K562 (cell line): ENCODE measurements around the gene HLA-DOA. TPM values are rescaled to one million over a fixed set of nuclear protein-coding genes. Genes with fewer than 3 reads are reported as not detected.

Experiments used
- BCOR ChIP-seq: fragments of 450-650 bp; IDR thresholded peaks from 2 replicates; pipeline ENCODE4 v1.6.1; 2016
- BDP1 ChIP-seq: IDR thresholded peaks from 3 replicates; pipeline ENCODE4 v1.6.1; 2011; ENCODE audit not compliant: insufficient read length, insufficient read depth
- CREM ChIP-seq: IDR thresholded peaks from 2 replicates; pipeline ENCODE4 v1.6.1; 2014; ENCODE audit warnings: antibody characterized with exemption, low read depth
- EGR1 ChIP-seq: fragments of 450-650 bp; conservative IDR thresholded peaks from 2 replicates; pipeline ENCODE4 v1.6.1; 2017; ENCODE audit warnings: mild to moderate bottlenecking
- ELF2 ChIP-seq: fragments of 250-450 bp; sonication (Bioruptor Pico); IDR thresholded peaks from 2 replicates; pipeline ENCODE4 v1.5.0; 2021; ENCODE audit warnings: mild to moderate bottlenecking
- HDAC1 ChIP-seq, 2 experiments: fragments of 450-650 bp; IDR thresholded peaks; 2 replicates each; pipeline ENCODE4 v1.6.1; 2016 to 2017; ENCODE audit warnings: inconsistent platforms in 1 of 2, mild to moderate bottlenecking in 1 of 2, moderate library complexity in 1 of 2
- JUN ChIP-seq, 2 experiments: sonication (generic) in 1 of 2; formaldehyde crosslinking in 1 of 2; IDR thresholded peaks; 2 replicates each; pipeline versions ENCODE4 v1.6.1 to v1.8.0; 2012 to 2022; ENCODE audit warnings: borderline replicate concordance in 2 of 2, mild to moderate bottlenecking in 2 of 2, improper control_type of control experiment in 1 of 2, low read depth in 1 of 2, low read length in 1 of 2, missing genetic modification reagents in 1 of 2
- MCM2 ChIP-seq: fragments of 450-650 bp; IDR thresholded peaks from 2 replicates; pipeline ENCODE4 v1.6.1; 2017; ENCODE audit warnings: low read depth, mild to moderate bottlenecking
- MCM5 ChIP-seq: fragments of 450-650 bp; IDR thresholded peaks from 2 replicates; pipeline ENCODE4 v1.6.1; 2016; ENCODE audit warnings: low read depth
- NONO ChIP-seq, 2 experiments: fragments of 200-400 bp in 1 of 2; fragments of 450-650 bp in 1 of 2; formaldehyde crosslinking in 1 of 2; IDR thresholded peaks; 2 replicates each; pipeline ENCODE4 v1.6.1; 2017; ENCODE audit warnings: low read depth in 2 of 2, mild to moderate bottlenecking in 2 of 2, moderate library complexity in 2 of 2, low read length in 1 of 2
- PHF8 ChIP-seq: fragments of 200-600 bp; sonication (generic); IDR thresholded peaks from 2 replicates; pipeline ENCODE4 v1.6.1; 2012; ENCODE audit warnings: mixed run types, mild to moderate bottlenecking, inconsistent platforms, low read length, moderate library complexity, borderline replicate concordance
- ZNF324 ChIP-seq: fragments of 250-450 bp; sonication (Bioruptor Pico); IDR thresholded peaks from 2 replicates; pipeline ENCODE4 v1.4.0; 2020; ENCODE audit warnings: mild to moderate bottlenecking
- ZNF766 ChIP-seq: fragments of 200-800 bp; sonication (Bioruptor generic); conservative IDR thresholded peaks from 2 replicates; pipeline ENCODE4 v1.6.1; 2016; ENCODE audit warnings: missing genetic modification characterization, missing compliant biosample characterization
- polyA plus RNA-seq, 8 experiments: library from polyadenylated mRNA; depleted of rRNA in 4 of 8; stranded (reverse) in 5 of 8; unstranded in 3 of 8; fragments of >200 nt; fragmentation: Nextera tagmentation in 2 of 8; fragmentation: Illumina TruSeq in 1 of 8; extraction: Ambion mirVana in 2 of 8; extraction: Trizol in 1 of 8; gene quantifications; 2 replicates each; pipeline versions ENCODE4 v1.2.1 to v1.2.3, GENCODE V29; 2011 to 2014; ENCODE audit warnings: inconsistent platforms in 1 of 8, missing spikeins in 1 of 8
- total RNA-seq, 7 experiments: library from RNA; depleted of rRNA in 6 of 7; stranded (reverse); fragments of >200 nt in 6 of 7; fragmentation: Illumina TruSeq in 2 of 7; extraction: Trizol in 2 of 7; gene quantifications; 2 replicates each; pipeline versions ENCODE4 v1.2.1 to v1.2.3, GENCODE V29; 2011 to 2021; ENCODE audit warnings: low replicate concordance in 1 of 7
- TF ChIP-seq, protein P1 (sequence below): IDR thresholded peaks from 3 replicates; pipeline ENCODE4 v1.6.1; 2011; ENCODE audit warnings: borderline replicate concordance, mild to moderate bottlenecking; ENCODE audit not compliant: insufficient read length, insufficient read depth
- TF ChIP-seq, protein P2 (sequence below), 3 experiments: IDR thresholded peaks in 2 of 3; conservative IDR thresholded peaks in 1 of 3; 2 replicates each; pipeline ENCODE4 v1.5.1; 2011 to 2012; ENCODE audit warnings: low read length in 3 of 3, mild to moderate bottlenecking in 3 of 3, control low read depth in 2 of 3, improper control_type of control experiment in 1 of 3, inconsistent platforms in 1 of 3, low read depth in 1 of 3, mixed read lengths in 1 of 3, moderate library complexity in 1 of 3; ENCODE audit not compliant: insufficient read depth in 2 of 3
- TF ChIP-seq, protein P3 (sequence below): fragments of 450-650 bp; IDR thresholded peaks from 2 replicates; pipeline ENCODE4 v1.6.1; 2017; ENCODE audit warnings: antibody characterized with exemption
- TF ChIP-seq, protein P4 (sequence below): sonication (generic); formaldehyde crosslinking; IDR thresholded peaks from 2 replicates; pipeline ENCODE4 v1.8.0; 2022; ENCODE audit warnings: mild to moderate bottlenecking, missing genetic modification reagents

HLA-DOA gene
- total and polyA plus RNA-seq, 9 of the 15 experiments (the other 6 are each of a cell fraction or from before 2014, with no cell fraction given), result 0.07 TPM; not detected in 8

DNA sequence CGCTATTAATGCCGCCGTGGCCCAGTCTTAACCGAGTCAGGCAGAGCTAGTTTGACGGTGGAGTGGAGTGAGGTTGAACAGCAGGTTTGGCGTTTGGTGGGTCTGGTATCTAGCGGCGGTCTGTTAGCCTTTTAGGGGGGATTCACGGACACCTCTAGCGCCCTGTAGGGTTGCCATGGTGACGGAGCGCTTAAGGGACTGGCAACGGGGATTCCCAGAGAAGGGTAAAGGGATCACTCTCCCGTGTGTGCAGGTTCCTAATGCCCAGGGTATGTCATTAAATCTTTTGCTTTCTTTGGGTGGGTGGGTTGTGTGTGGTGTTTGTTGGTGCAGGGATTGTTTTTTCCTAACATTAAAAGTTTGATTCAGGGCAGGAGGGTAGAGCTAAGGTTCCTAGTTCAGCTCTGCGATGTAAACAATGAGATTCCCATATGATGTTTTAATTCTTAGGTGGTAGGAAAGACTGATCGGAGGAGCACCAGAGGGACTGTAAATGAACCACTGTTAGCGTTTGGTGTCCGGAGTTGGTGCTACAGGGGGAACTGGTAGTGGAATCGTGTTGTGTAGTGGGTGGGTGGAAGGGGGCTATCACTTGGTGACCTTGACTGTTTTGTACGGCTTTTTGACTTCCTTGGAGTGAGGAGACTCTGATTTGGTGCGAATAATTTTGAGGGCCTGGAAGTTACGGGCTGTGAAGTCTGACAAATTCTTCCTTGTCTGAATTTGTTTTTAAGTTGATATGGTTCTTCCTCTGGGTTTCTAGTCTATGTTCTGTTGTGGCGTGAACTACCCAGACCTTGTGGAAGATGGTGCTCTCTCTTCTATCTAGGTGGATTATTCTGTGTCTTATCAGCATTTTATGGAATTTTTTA, 36.0 kb downstream of the HLA-DOA start (continued):
- TF ChIP-seq CREM (no peak), ZNF766 (CRISPR knock-in tag) (no peak), ELF2 (CRISPR knock-in tag) (0 out of 2 replicates have a peak, but pooled peaks have one; percentile 33), HDAC1 (IDR thresholded peaks at IDR 0.05) (peak in 1 of 2 experiments; percentile 19; a peak in 1 of 4 replicates), BDP1 (no peak), EGR1 (peak; percentile 23; the same call in 1 of the 2 replicates), JUN (IDR thresholded peaks at IDR 0.05; ENCODE audit: borderline replicate concordance, low read depth, low read length) (no peak), JUN (CRISPR knock-in tag; IDR thresholded peaks at IDR 0.05; ENCODE audit: borderline replicate concordance) (0 out of 2 replicates have a peak, but pooled peaks have one; percentile 26), PHF8 (no peak), NONO (IDR thresholded peaks at IDR 0.05; ENCODE audit: low read depth in 2 of 2, low read length in 1 of 2) (peak in 1 of 2 experiments; percentile 34; a peak in 1 of 4 replicates), ZNF324 (CRISPR knock-in tag) (no peak), BCOR (no peak), MCM5 (no peak), MCM2 (no peak)
- TF ChIP-seq, protein P1, sequence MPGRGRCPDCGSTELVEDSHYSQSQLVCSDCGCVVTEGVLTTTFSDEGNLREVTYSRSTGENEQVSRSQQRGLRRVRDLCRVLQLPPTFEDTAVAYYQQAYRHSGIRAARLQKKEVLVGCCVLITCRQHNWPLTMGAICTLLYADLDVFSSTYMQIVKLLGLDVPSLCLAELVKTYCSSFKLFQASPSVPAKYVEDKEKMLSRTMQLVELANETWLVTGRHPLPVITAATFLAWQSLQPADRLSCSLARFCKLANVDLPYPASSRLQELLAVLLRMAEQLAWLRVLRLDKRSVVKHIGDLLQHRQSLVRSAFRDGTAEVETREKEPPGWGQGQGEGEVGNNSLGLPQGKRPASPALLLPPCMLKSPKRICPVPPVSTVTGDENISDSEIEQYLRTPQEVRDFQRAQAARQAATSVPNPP, result no peak
- TF ChIP-seq, protein P2, sequence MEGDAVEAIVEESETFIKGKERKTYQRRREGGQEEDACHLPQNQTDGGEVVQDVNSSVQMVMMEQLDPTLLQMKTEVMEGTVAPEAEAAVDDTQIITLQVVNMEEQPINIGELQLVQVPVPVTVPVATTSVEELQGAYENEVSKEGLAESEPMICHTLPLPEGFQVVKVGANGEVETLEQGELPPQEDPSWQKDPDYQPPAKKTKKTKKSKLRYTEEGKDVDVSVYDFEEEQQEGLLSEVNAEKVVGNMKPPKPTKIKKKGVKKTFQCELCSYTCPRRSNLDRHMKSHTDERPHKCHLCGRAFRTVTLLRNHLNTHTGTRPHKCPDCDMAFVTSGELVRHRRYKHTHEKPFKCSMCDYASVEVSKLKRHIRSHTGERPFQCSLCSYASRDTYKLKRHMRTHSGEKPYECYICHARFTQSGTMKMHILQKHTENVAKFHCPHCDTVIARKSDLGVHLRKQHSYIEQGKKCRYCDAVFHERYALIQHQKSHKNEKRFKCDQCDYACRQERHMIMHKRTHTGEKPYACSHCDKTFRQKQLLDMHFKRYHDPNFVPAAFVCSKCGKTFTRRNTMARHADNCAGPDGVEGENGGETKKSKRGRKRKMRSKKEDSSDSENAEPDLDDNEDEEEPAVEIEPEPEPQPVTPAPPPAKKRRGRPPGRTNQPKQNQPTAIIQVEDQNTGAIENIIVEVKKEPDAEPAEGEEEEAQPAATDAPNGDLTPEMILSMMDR (IDR thresholded peaks at IDR 0.05 in 2 of 3, conservative IDR thresholded peaks at IDR 0.05 in 1 of 3; ENCODE audit: insufficient read depth in 2 of 3, low read depth in 1 of 3, low read length in 3 of 3), result no peak
- TF ChIP-seq, protein P3, sequence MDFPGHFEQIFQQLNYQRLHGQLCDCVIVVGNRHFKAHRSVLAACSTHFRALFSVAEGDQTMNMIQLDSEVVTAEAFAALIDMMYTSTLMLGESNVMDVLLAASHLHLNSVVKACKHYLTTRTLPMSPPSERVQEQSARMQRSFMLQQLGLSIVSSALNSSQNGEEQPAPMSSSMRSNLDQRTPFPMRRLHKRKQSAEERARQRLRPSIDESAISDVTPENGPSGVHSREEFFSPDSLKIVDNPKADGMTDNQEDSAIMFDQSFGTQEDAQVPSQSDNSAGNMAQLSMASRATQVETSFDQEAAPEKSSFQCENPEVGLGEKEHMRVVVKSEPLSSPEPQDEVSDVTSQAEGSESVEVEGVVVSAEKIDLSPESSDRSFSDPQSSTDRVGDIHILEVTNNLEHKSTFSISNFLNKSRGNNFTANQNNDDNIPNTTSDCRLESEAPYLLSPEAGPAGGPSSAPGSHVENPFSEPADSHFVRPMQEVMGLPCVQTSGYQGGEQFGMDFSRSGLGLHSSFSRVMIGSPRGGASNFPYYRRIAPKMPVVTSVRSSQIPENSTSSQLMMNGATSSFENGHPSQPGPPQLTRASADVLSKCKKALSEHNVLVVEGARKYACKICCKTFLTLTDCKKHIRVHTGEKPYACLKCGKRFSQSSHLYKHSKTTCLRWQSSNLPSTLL, result no peak
- TF ChIP-seq, protein P4, sequence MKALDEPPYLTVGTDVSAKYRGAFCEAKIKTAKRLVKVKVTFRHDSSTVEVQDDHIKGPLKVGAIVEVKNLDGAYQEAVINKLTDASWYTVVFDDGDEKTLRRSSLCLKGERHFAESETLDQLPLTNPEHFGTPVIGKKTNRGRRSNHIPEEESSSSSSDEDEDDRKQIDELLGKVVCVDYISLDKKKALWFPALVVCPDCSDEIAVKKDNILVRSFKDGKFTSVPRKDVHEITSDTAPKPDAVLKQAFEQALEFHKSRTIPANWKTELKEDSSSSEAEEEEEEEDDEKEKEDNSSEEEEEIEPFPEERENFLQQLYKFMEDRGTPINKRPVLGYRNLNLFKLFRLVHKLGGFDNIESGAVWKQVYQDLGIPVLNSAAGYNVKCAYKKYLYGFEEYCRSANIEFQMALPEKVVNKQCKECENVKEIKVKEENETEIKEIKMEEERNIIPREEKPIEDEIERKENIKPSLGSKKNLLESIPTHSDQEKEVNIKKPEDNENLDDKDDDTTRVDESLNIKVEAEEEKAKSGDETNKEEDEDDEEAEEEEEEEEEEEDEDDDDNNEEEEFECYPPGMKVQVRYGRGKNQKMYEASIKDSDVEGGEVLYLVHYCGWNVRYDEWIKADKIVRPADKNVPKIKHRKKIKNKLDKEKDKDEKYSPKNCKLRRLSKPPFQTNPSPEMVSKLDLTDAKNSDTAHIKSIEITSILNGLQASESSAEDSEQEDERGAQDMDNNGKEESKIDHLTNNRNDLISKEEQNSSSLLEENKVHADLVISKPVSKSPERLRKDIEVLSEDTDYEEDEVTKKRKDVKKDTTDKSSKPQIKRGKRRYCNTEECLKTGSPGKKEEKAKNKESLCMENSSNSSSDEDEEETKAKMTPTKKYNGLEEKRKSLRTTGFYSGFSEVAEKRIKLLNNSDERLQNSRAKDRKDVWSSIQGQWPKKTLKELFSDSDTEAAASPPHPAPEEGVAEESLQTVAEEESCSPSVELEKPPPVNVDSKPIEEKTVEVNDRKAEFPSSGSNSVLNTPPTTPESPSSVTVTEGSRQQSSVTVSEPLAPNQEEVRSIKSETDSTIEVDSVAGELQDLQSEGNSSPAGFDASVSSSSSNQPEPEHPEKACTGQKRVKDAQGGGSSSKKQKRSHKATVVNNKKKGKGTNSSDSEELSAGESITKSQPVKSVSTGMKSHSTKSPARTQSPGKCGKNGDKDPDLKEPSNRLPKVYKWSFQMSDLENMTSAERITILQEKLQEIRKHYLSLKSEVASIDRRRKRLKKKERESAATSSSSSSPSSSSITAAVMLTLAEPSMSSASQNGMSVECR (CRISPR knock-in tag), result peak; percentile 6; the same call in 1 of the 2 replicates
